Stimulated activated CD8-positive, alpha-beta memory T cell treated with anti-CD3 and anti-CD28 coated beads, Interleukin-7, amount 100 ng/mL, for 4 hours (primary cell): ENCODE results near the gene ASPHD2.

Source experiments
- DNase-seq, 2 donors: peaks; one replicate each; pipeline ENCODE4 v3.0.0-alpha.2; 2020; ENCODE audit warnings: low read depth in 2 of 2

ASPHD2 gene

DNA sequence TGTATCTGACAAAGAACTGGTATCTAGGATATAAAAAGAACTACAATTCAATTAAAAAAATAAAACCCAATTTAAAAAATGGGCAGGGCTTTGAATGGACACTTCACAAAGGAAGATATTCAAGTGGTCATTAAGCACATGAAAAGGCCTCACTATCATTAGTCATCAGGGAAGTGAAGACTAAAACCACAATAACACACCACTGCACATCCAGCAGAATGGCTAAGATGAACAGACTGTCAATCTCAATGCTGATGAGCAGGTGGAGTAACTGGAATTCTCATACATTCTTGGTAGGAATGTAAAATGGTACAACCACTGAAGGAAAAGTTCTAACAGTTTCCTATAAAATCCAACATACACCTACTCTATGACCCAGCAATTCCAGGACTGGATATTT lies 45.6 kb downstream of the ASPHD2 start:
- no peak for DNase-seq

DNA sequence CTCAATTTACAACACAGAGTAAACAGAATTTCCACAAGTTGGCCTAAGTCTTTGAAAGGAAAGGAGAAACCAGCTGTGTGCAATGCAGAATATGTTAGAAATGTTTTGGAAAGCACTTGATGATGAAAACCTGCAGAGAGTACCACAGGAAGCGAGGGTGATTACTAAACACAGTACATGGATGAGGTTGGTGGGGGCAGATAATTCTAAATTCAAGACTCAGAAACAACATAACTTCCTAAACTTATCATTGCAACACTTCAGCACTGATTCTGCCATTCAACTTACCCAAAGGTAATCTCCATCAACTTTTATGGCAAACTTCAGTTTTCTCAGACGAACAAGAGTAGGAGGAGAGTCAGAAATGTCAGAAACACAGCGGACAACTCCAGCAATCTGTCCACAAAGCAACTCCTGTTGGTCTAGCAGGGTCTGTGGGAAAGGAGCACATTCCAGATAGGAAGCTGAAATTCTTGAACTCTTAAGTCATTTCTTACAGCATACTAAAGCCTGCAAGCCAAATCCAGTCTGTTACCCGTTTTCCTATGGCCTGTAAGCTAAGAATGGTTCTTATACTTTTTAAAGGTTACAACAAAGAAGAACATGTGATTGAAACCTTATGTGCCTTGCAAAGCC lies 47.8 kb downstream of the ASPHD2 start:
- DNase-seq = no peak

DNA sequence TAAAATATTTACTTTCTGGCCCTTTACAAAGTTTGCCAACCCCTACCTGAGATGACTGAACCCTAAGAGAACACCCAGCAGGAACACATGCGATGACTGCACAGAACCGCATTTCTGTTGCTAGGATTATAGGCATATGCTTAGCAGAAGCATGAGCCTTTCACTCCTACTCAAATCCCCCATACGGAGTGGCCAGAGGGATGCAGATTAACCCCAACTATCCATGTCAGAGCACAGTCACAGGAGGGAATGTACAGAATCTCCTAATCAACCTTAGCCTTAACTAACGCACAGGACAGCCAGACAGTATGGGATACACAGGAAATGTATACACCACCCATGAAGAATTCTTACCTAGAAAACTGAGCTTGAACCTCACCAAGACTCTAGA lies 48.3 kb downstream of the ASPHD2 start:
- no peak for DNase-seq

DNA sequence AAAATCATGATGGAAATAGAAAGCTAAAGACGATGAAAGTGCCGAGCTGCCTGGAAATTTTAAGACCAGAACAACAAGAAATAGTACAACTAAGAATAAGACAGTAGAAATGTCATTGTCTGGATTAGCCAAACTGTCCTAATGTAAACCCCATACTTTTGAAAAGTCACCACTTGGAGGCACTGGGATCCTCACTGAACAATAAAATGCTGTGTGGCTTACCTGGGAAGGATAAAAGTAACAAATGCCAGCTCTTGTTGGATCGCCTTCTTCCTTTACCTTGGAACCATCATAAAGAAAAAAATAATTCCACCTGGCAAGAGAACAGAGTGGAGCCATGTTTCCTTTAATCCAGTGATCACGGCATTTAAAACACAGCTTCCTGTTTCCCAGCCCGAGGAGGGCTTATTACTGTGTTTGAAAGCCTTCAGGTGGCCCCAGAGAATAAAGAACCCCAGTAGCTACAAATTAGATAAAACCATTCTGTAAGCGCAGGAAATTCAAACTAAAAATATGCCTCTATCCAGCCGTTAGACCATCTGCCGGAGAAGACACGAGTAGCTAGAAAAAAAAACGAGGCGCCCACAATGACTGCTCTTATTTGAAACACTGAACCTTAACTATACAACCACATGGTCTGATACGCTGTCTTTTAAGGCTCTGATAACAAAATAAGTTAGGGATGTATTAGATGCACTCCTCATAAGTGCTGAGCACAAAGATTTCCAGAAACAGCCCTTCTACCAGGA lies 50.2 kb downstream of the ASPHD2 start:
- DNase-seq = no peak

DNA sequence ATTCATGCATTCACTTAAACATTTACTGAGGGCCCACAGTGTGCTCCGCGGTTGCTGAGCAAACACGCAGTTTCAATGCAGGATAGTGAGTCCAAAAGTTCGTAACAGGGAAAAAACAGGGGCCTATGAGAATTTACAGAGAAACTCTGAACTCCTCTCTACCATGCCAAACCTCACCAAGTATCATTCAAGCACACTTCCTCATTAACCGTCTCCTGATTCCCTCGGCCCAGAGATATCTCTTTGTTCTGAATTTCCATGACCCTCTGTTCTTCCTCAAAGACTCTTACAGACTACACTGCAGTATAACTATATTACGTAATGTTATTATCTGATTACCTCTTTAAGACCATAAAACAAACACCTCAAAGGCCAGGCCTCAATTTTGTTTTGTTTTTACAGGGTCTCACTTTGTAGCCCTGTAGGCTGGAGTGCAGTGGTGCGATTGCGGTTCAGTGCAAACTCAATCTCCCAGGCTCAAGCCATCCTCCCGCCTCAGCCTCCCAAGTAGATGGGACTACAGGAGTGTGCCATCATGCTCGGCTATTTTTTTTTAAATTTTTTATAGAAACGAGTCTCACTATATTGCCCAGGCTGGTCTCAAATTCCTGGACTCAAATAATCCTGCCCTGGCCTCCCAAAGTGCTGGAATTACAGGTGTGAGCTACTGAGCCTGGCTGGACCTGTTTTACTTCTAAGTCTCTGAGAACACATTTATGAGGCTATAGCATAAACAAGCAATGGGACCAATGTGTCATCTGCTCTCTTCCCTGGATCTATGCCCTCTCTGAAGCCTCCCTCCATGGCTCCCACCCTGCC lies 50.9 kb downstream of the ASPHD2 start:
- DNase-seq = no peak

DNA sequence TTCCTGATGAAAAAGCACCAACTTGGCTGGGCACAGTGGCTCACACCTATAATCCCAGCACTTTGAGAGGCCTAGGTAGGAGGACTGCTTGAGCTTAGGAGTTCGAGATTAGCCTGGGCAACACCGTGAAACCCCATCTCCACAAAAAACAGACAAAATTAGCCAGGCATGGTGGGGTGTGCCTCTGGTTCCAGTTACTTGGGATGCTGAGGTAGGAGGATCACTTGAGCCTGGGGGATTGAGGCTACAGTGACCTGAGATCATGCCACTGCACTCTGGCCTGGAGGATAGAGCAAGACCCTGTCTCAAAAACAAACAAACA lies 51.5 kb downstream of the ASPHD2 start:
- no peak for DNase-seq

DNA sequence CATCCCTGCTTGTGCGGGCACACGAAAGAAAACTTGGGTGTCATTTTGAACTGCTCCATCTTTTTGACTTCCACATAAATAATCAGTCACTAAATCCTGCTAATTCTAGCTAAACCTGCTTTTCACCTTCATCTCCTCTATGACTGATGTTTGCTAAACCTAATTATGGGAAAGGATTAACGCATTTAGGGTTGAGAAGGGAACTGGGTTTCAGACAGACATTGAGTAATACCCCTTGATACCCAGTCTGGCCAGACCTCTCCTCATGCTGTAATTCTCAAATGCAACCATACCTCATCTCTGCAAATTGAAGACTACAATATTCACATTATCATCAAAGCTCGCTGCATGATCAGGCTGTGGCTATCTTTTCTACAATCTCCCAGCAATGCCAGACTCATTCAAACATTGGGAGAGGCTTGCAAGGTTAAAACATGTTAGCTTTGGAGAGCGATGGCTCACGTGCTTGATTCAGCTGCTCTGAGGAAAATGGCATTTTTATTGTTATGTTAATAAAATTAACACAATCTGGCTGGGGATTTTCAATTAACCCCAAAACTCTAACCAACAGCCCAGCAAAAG lies 52.1 kb downstream of the ASPHD2 start:
- DNase-seq = no peak

DNA sequence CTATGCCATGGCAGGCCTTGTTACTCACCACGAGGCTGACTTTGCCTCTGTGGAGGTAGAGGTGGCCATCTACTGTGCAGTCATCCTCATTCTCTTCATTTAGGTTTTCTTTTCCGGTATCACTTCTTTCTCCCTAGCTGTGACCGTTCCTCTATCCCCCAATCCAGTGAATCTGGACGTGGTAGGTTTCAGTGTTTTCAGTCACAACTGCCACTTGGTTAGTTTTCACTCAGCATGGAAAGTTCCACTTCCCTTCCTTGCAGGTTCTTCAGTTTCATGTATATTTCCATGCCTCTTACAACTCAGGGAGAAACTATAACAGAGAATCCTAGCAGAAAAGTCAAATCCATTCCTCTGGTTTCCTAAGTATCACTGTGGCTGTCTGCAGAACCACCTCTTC lies 52.6 kb downstream of the ASPHD2 start:
- DNase-seq = no peak

DNA sequence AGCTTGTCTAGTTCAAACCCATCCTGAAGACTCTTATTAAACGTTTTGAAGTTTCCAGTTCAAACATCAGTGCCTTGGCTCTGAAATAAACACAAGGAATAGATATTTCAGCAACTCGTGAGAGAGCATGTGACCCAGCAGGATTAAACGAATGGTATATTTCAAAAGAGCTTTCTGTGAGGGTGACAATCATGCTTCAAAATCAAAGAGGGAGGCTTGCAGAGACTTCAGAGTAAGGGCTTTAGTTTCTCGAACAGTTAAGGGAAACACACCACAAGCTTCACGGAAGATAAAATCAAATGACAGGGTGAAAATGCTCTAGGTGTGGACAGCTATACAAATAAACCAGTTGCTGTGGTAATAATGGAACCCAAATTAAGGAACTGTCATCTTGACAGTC lies 53.1 kb downstream of the ASPHD2 start:
- DNase-seq = no peak

DNA sequence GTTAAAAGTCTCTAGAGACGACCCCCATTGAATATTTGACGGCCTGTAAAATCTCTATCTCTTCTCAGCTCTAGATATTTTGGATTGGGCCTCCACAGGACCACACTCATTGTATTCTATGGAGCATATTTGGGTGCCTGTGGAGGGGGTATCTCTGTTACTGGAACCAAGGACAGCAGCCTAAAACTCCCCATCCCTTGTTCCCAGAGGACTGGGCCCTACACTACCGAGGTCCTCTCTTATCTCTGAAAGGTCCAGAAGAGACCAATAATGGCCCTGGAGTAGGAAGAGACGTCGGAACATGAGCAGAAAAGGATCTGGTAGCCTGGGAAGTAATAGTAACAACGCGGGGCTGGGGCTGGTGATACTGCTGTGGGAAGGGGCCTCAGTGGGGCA lies 54.0 kb downstream of the ASPHD2 start:
- DNase-seq = no peak

DNA sequence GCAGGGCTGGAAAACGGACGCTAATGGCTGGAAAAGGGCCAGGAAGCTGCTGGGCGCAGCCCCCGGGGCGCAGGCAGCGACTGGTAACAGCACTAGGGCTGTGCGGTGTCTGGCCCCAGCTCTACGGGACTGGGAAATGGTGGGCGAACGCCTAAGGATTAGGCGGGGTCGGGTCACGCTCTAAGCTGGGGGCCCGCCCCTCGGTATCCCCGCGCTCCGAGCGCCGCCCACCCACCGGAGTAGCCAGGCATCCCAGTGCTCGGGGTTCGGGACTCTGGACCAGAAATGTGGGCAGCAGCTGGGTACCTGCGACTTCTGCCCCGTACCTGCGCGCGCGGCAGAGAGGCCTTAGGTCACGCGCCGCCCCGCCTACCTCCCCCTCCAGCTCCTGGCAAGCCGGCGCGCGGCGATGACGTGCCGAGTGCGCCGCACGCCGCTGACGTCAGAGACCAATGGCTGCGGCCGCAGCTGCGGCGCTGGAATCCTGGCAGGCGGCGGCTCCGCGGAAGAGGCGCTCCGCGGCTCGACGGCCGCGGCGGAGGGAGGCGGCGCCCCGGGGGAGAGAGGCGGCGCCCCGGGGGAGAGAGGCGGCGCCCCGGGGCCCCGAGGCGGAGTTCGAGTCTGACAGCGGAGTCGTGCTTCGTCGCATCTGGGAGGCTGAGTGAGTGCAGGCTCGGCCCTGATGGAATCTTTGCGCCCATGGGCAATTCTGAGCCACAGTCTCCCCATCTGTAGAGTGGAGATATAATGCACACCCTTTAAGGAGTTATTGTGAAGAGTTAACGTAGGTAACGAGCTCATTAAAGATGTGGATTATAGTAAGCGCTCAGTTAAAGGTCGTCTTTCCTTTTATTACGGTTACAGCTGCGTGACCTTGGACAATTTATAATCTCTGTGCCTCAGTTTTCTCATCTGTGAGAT lies 54.6 kb downstream of the ASPHD2 start, which contains the start of the genes HPS4 and SRRD:
Gene HPS4 (minus strand): TSS at position 345 of the 921 bp plus-strand sequence. CDS start 2,021 bp downstream, outside the sequence.
Gene SRRD (plus strand): TSS at position 439 of the 921 bp plus-strand sequence. CDS start 14 bp downstream, at position 453.
- peak; percentile 76 to 90 for DNase-seq

DNA sequence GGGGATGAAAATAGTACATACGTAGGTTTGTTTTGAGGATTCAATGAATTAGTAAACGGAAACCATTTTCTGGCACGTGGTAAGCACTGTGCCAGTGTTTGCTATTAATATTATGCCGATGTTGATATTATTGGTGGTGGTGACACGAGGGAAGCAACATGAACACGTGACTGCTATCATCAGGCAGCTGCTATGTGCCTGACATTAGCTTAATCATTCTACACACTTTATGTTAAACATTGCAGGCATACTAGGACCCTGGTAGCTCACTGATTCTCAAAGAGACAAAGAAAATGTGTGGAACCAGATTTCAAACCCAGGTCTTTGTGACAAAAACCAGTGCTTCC lies 55.3 kb downstream of the ASPHD2 start:
- no peak for DNase-seq

DNA sequence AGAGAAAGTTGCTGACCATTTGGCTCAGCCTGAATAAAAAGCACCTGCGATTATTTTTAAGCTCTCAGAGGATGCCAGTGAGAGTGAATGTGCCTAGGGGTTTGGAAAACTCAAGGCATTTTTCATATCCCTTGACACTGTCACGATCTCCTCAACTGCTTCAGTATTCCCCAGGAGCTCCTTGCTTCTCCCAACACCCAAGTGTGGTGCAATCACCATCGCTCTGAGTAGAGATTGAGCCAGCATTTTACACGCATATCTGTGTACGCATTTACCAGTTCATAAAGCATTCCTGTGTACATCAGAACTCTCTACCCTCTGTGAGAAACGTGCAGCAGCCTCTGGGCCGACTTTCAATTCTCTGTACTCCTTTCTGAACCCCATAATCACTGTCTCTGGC lies 56.0 kb downstream of the ASPHD2 start:
- DNase-seq = no peak

DNA sequence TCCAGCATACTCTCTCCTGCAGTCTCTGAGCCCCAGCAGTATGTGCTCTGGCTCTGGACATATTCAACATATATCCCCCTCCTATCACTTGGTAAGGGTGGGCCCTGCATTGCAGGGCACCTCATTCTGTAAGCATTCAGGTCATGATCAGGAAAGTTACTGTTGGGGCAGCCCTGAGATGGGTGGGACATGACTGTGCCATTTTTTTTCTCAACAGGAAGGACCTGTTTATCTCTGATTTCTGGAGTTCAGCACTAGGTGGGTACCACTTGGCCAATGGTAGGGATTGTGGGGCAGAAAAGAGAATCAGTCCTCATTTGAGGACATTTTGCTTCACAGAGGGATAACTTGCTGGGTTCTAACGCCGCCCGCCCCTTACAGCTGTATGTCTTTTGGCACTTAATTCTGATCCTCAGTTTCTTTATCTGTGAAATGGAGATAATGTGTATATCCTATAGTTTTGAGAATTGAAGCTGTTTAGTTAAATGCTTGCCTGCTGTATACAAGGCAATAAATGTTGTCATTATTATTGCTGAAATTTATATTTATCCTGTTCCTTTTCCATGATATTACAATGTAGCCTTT lies 56.8 kb downstream of the ASPHD2 start:
- DNase-seq = no peak

DNA sequence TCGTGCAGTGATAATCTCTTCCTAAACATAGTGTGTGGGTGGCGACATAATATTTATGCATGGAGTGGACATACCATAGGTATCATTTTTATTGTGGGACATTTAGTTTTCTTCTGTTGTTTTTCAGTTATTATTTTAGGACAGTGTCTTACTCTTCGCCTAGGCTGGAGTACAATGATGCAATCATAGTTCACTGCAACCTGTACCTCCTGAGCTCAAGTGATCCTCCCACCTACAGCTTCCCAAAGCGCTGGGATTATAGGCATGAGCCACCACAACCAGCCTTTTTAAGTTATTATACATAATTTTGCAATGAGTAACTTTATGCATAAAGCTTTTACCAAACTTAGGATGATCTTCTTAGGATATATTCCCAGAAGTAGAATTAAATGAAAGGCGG lies 57.3 kb downstream of the ASPHD2 start:
- no peak for DNase-seq

DNA sequence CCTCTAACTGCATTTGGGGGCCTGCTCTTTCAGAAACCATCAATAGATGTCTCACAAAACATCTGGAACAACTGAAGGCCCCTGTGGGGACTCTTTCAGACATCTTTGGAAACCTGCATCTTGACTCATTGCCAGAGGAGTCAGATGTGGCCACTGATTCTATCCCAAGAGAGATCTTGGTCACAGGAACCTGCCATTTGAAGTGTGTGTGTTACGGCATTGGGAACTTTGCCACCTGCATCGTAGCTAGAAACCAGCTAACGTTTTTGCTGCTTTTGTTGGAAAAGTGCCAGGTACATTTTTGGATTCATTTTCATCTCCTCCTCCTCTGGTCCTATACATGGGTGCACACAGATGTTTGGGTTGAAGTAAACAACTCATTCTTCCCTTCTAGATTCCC lies 58.9 kb downstream of the ASPHD2 start:
- DNase-seq = no peak

DNA sequence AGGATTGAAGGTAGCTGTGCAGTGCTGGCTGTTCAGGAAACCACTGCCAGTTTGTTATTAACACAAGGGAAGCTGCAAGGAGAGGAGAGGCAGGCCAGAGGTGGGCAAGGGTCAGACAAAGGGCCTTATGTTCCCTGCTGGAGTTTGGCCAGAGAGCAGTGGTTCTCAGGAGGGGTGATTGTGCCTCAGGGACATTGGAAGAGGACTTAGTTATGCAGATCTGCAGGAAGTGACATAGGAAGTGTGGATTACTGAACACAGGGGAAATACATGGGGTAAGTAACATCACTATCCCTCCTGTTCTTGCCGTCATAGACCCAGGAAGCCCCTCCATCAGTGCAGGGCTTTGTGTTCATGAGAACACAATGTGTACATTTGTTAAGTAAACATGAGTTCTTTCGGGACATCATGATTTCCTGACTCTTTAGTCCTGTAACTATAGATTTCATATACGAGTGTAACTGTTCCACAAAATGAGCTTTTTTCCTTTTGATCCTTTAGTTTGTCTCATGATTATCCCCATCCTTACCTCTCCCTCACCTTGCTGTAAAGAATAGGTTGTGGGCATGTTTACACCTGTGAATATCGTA lies 60.5 kb downstream of the ASPHD2 start:
- no peak for DNase-seq

DNA sequence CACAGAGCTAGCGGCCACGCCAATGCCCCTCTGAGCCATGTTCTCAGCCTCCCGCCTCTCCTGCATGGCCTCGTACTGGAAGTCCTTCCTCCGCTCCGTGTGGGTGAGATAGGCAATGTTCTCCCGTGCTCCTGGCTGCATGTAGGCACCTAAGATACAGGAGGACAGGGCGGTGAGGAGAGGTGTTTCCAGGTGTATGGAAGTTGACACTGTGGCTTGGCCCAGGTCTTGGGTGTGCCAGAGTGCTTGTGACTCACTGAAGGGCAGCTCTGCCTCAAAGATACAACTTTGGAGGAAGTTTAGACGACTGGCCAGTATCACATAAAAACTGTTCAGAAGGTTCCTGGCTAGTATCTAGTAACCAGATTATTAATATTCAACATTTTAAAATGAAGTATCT lies 63.2 kb downstream of the ASPHD2 start:
- DNase-seq = no peak

DNA sequence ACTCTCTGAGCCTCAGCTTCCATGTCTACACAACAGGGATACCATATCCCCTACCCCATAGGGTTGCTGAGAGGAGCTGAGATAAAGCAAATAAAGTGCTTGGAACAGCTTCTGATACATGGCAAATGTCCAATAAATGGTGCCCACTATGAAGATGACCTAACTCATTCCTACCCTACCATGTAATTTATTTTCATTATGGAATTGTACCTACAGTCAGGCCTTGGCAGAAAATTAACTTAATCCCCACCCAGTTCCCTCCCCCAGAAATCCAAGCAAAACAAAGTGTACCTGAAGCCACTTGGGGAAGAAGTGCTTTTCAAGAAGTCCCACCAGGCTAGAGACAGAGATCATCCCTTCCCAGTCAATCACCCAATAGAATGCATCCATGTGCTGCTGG lies 65.4 kb downstream of the ASPHD2 start:
- no peak for DNase-seq
